Neutrophil (primary cell): Measurements from ENCODE around the gene EDN3.

ENCODE experiments used
- H3K27ac ChIP-seq: fragments of 200-600 bp; sonication (generic); 2 replicates; pipeline ENCODE4 v1.5.1; 2016; ENCODE audit warnings: mild to moderate bottlenecking, moderate library complexity
- H3K27me3 ChIP-seq: fragments of 200-600 bp; sonication (generic); 2 replicates; pipeline ENCODE4 v1.6.0; 2016; ENCODE audit warnings: mild to moderate bottlenecking
- H3K36me3 ChIP-seq: fragments of 200-600 bp; sonication (generic); 2 replicates; pipeline ENCODE4 v1.5.1; 2017
- H3K4me1 ChIP-seq, 2 experiments: fragments of 200-600 bp in 1 of 2; sonication (generic) in 1 of 2; 1 replicate in 1 of 2; 2 replicates in 1 of 2; pipeline versions ENCODE4 v1.5.1 to v1.6.1; 2013 to 2016; ENCODE audit warnings: low read depth in 1 of 2, low read length in 1 of 2, mild to moderate bottlenecking in 1 of 2, moderate library complexity in 1 of 2; ENCODE audit not compliant: control insufficient read depth in 1 of 2, insufficient read depth in 1 of 2
- H3K4me3 ChIP-seq, 2 experiments: fragments of 200-600 bp in 1 of 2; sonication (generic) in 1 of 2; 1 replicate in 1 of 2; 2 replicates in 1 of 2; pipeline ENCODE4 v1.5.1; 2013 to 2016; ENCODE audit warnings: low read depth in 1 of 2, low read length in 1 of 2, mild to moderate bottlenecking in 1 of 2, moderate library complexity in 1 of 2
- H3K9me3 ChIP-seq: fragments of 200-600 bp; sonication (generic); 2 replicates; pipeline ENCODE4 v1.5.1; 2016
- TF ChIP-seq, protein P1 (sequence below): fragments of 200-600 bp; sonication (generic); IDR thresholded peaks from 2 replicates; pipeline ENCODE4 v1.5.1; 2016; ENCODE audit warnings: antibody characterized with exemption

EDN3 gene

DNA sequence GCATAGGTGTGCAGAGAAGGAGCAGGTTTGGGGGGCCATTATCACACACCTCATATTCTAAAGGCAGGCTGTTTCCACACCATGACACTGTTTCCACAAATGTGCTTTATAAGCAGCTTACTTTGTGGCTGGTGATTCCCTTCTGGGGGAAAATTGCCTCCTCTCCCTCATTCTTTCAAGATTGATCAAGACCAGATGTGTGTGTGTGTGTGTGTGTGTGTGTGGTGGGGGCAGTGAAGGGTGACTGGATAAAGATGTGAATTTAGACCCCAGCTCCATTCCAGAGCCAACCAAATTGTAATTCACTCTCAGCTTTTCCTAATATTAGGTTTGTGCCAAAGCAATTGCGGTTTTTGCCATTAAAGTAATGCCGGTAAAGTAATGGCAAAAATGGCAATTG, 45.6 kb downstream of the EDN3 start:
- Histone ChIP-seq H3K36me3 (no peaks in the 10 kb centered on the region), H3K27ac (no peak overlapping the region), H3K27me3 (no peaks in the 10 kb centered on the region), H3K9me3 (no peaks in the 10 kb centered on the region), H3K4me1 (no peaks in the 10 kb centered on the region), H3K4me3 (no peak overlapping the region)
- TF ChIP-seq, protein P1, sequence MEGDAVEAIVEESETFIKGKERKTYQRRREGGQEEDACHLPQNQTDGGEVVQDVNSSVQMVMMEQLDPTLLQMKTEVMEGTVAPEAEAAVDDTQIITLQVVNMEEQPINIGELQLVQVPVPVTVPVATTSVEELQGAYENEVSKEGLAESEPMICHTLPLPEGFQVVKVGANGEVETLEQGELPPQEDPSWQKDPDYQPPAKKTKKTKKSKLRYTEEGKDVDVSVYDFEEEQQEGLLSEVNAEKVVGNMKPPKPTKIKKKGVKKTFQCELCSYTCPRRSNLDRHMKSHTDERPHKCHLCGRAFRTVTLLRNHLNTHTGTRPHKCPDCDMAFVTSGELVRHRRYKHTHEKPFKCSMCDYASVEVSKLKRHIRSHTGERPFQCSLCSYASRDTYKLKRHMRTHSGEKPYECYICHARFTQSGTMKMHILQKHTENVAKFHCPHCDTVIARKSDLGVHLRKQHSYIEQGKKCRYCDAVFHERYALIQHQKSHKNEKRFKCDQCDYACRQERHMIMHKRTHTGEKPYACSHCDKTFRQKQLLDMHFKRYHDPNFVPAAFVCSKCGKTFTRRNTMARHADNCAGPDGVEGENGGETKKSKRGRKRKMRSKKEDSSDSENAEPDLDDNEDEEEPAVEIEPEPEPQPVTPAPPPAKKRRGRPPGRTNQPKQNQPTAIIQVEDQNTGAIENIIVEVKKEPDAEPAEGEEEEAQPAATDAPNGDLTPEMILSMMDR, result no peak

DNA sequence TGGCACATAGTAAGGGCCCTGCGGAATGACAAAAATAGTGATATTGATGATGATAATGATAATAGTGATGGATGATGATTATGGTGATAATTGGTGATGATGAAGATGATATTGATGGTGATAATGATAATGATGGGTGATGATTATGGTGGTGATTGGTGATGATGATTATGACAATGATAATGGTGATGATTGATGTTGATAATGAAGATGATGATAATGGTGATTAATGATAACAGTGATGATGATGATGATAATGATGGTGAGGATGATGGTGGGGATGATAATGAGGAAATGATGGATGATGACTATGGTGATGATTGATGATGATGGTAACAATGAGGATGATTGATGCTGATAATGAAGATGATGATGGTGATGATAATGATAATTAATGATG, 48.9 kb downstream of the EDN3 start:
- Histone ChIP-seq H3K27ac (no peak overlapping the region), H3K4me3 (no peak overlapping the region), H3K9me3 (no peaks in the 10 kb centered on the region), H3K36me3 (no peaks in the 10 kb centered on the region), H3K4me1 (no peaks in the 10 kb centered on the region), H3K27me3 (no peaks in the 10 kb centered on the region)
- TF ChIP-seq, protein P1, result no peak

DNA sequence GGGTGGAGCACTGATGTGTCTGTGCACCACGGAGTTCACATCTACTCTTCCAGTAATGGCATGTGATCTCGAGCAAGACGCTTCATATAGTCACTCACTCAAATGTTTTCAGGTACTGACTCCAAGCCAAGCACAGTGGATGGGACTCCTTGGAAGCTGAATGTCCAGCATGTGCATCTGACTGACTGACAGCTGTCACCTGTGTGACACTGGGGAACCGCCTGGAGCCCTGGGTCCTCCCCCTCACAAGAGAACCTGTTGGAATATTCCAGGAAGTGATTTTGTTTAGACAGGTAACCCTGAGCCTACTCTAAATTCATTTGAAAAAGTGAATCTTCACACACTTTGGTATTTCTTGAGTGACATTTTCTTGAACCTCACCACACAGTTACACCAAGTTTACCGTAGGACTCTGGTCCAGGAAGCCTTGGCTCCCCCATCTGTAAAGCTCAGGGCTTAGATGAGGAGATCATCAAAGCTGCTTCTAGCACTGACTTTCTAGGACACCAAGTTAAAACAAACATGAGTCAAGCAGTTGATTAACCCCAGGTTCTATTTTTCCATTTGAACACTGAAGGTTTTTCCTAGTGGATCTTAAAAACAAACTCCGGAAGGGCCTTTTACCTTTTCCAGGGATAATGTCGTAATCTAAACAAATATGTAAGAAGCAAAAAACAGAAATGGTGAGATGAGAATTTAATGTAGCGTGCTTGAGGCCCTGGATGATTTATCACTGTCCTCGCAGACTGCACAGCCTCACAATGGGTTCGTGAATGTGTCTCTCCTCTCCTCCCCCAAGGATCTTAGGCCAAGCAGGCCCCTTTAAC, 50.1 kb downstream of the EDN3 start:
- Histone ChIP-seq H3K27ac (no peak overlapping the region), H3K4me3 (no peak overlapping the region), H3K9me3 (no peaks in the 10 kb centered on the region), H3K36me3 (no peaks in the 10 kb centered on the region), H3K4me1 (no peaks in the 10 kb centered on the region), H3K27me3 (no peaks in the 10 kb centered on the region)
- TF ChIP-seq, protein P1, result no peak

DNA sequence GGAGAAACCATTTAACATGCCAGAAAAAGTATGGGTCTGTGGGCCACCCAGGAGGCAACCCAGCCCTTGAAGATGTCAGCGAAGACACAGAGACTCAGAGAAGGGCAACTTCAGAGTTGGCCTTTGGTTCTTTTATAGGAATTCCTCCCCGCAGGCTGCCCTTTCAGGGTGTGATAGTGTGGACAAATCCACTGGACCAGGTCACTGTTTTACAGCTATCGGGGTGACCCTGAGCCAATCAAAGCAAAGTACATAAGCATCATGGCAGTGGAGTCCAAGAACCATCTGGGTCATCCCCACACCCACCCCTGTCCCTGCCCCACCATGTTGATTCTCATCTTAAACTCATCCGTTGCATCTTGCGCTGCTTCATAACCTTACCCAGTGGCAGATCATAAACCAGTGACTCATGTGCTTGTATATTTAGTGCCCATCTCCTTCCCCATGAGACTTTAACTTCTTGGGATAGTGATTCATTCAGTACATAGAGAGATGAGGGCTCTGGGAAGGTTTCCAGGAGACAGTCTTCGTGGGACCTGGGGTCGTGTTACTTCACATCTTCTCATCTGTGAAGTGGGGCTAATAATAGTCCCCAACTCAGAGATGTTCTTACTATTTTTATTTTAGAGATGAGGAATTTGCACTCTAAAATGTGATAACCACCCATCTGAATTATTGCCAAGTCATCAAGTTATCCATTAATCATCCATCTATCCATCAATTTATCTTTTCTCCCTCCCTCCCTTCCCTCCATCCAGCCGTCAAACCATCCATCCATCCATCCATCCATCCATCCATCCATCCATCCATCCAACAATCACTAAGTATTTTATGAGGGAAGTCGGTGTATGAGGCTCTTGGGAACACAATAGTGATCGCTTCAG, 51.0 kb downstream of the EDN3 start:
- Histone ChIP-seq H3K27me3 (no peaks in the 10 kb centered on the region), H3K27ac (no peak overlapping the region), H3K4me3 (no peak overlapping the region), H3K4me1 (no peaks in the 10 kb centered on the region), H3K36me3 (no peaks in the 10 kb centered on the region), H3K9me3 (no peaks in the 10 kb centered on the region)
- TF ChIP-seq, protein P1, result no peak

DNA sequence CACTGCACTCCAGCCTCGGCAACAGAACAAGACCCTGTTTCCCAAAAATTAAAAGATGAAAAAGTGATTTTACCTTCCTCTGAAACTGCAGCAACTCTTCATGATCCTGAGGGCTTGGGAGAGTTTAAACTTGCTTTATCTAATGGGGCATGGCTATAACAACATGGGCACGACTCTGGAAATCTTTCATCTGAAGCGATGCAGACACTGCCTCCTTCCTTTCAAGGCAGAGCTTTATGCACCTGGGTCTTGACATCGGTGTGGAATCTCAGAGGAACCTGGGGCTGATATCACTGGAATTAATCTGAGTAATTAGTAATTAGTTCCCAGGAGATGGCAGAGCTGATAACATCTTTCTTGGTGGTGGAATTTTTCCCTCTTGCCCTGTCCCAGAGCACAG, 52.1 kb downstream of the EDN3 start:
- Histone ChIP-seq H3K27me3 (no peaks in the 10 kb centered on the region), H3K27ac (no peak overlapping the region), H3K4me3 (no peak overlapping the region), H3K9me3 (no peaks in the 10 kb centered on the region), H3K36me3 (no peaks in the 10 kb centered on the region), H3K4me1 (no peaks in the 10 kb centered on the region)
- TF ChIP-seq, protein P1, result no peak
